Activated CD4-positive, alpha-beta T cell treated with anti-CD3 and anti-CD28 coated beads for 48 hours (primary cell): ENCODE measurements around the gene COX8A.
"Not testable (repeated sequence)": the region's sequence is repeated elsewhere in the genome, so short reads cannot be mapped to it uniquely, and the experiment has no call there.

Source experiments
- DNase-seq: peaks from one replicate; pipeline ENCODE4 v3.0.0-alpha.2; 2020

Gene COX8A

GRCh38 chr11:63974259-63975143, at the start of gene COX8A:
Gene COX8A (plus strand): TSS chr11:63974620. CDS start chr11:63974681, 61 bp downstream.
- peak; percentile 97 for DNase-seq

- DNase-seq, result no peak
Observed at GRCh38 chr11:63929616-63930015, 44.8 kb upstream of the COX8A start.

- DNase-seq, result no peak
Observed at GRCh38 chr11:63931045-63931444, 43.4 kb upstream of the COX8A start.

GRCh38 chr11:63931876-63932275, 42.5 kb upstream of the COX8A start:
- DNase-seq, result no peak

GRCh38 chr11:63933459-63933858, 41.0 kb upstream of the COX8A start:
- DNase-seq, result no peak

GRCh38 chr11:63937713-63938478, 36.5 kb upstream of the COX8A start:
- DNase-seq, result peak; percentile 31

- DNase-seq, result peak; percentile 97
Observed at GRCh38 chr11:63938479-63939396, 35.7 kb upstream of the COX8A start, which contains the start of gene NAA40. Gene NAA40 (plus strand): TSS chr11:63939002. CDS start chr11:63939097, 95 bp downstream.

GRCh38 chr11:63939397-63939891, 35.0 kb upstream of the COX8A start:
- no peak for DNase-seq

- DNase-seq, result no peak
Observed at GRCh38 chr11:63940786-63941185, 33.6 kb upstream of the COX8A start.

GRCh38 chr11:63941901-63942300, 32.5 kb upstream of the COX8A start:
- no peak for DNase-seq

- DNase-seq, result no peak
Observed at GRCh38 chr11:63942803-63943202, 31.6 kb upstream of the COX8A start.

- no peak for DNase-seq
Observed at GRCh38 chr11:63944987-63945386, 29.4 kb upstream of the COX8A start.

- DNase-seq, result peak; percentile 62
Observed at GRCh38 chr11:63945477-63946163, 28.8 kb upstream of the COX8A start.

GRCh38 chr11:63951779-63952536, 22.5 kb upstream of the COX8A start:
- DNase-seq, result peak; percentile 24

GRCh38 chr11:63952570-63952969, 21.9 kb upstream of the COX8A start:
- no peak for DNase-seq

- no peak for DNase-seq
Observed at GRCh38 chr11:63958008-63958407, 16.4 kb upstream of the COX8A start.

GRCh38 chr11:63961608-63962412, 12.6 kb upstream of the COX8A start:
- peak; percentile 17 for DNase-seq

- DNase-seq, result not testable (repeated sequence)
Observed at GRCh38 chr11:63963895-63964294, 10.5 kb upstream of the COX8A start.

GRCh38 chr11:63966444-63966843, 8.0 kb upstream of the COX8A start:
- DNase-seq, result no peak

- no peak for DNase-seq
Observed at GRCh38 chr11:63969461-63969860, 5.0 kb upstream of the COX8A start.
